CD4-positive, alpha-beta T cell treated with Interleukin-10 for 1 hour (primary cell): ENCODE results near the gene NDUFA13.
"Not testable (repeated sequence)": the region's sequence is repeated elsewhere in the genome, so short reads cannot be mapped to it uniquely, and the experiment has no call there.

Experiments
- DNase-seq: peaks from one replicate; pipeline ENCODE4 v3.0.0-alpha.2; 2020

Gene NDUFA13

DNA sequence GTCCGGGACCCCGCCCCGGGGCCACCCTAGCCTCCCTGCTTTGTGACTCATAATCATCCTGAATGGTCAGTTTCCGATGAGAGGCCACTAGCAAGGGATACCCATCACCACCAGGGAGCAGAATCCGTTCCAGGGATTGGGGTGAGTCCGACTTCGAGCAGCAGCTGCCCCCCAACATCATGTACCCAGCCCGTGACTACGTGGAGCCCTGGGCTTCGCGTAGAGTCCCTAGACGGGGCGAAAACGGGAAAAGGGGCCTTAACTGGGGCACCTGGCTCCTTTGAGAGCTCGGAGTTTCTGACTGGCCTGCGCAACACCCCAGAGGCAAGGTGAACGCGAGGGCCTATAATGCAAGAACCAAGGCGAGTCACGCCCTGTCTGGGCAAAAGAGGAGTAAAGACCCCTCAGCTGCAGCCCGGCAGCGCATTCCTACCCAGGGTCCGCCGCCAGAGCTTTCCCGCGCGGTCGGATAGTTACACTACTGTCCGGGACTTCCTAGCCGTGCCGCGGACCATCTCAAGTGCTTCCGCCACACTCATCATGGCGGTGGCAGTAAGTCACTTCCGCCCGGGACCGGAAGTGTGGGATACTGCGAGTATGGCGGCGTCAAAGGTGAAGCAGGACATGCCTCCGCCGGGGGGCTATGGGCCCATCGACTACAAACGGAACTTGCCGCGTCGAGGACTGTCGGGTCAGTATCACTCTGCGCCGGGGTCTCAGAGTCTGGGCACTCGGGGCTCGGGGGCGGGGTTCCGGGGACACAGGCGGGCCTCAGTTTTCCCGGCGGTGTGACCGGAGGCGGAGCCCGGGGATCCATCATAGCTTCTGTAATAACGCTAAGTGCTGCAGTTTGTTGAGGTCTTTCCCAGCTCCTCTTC lies at the start of gene NDUFA13:
Gene NDUFA13 (plus strand): TSS at position 584 of the 878 bp plus-strand sequence. CDS start 14 bp downstream, at position 598.
- DNase-seq, result peak; percentile 96

DNA sequence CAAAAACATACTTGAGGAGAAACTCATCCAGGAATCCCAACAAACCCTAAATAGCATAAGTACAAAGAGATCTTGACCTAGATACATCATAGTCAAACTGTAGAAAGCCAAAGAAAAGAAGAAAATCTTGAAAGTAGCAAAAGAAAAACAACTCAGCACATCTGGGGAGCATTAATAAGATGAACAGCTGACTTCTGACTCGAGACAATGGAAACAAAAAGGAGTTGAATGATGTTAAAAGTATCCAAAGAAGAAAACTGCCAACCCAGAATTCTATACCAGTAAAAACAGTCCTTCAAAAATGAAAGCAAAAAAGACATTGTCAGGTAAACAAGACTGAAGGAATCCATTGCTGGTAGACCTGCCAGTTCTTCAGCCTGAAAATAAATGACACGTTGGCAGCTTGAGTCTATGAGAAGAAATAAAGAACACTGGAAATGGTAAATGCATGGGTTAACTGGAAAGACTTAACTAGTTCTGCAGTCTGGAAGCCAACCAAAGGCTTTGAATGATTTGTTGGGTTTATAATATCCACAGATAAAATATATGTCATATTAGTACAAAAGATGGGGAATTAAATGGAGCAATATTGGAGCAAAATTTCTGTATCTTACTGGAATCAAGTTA lies 47.5 kb upstream of the NDUFA13 start:
- DNase-seq, result no peak

DNA sequence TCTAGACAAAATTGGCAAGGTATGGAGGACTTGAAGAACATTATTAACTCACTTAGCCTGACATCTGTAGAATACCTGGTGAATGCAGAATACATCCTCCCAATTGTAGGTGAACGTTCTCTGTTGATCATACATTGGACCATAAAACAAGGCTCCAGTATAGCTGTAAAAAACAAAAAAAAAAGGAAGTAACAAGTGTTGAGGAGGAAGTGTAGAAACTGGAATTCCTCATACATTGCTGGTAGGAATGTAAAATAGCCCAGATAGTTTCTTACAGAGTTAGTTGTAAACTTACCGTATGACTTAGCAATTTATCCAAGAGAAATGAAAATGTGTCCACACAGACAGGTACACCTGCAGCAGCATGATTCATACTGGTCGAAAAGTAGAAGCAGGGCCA lies 45.4 kb upstream of the NDUFA13 start:
- DNase-seq, result no peak

DNA sequence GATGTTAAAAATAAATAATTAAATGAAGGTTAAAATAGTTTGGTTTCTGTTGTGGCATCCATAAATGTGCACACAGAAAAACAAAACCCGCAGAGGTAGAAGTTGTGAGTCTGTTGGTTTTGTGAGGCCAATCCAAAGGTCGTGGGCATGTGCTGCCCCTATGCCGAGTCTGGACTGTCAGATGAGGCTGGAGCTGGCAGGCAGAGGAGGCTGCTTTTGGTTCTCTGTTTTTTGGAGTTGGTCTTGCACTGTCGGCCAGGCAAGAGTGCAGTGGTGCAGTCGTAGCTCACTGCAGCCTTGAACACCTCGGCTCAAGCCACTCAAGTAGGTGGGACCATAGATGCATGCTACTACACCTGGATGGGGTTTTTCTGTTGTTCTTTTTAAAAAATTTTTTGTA lies 44.3 kb upstream of the NDUFA13 start:
- DNase-seq, result no peak

DNA sequence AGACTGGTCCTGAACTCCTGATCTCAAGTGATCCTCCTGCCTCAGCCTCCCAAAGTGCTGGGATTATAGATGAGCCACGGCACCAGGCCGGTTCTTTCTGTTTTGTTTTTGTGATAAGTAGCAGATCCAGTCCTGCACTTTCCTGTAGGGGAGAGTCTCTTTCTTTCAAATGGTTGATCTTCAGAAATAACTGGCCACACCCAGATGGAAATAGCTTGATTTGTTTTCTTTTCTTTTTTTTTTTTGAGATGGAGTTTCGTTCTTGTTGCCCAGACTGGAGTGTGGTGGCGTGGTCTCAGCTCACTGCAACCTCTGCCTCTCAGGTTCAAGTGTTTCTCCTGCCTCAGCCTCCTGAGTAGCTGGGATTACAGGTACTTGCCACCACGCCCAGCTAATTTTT lies 43.9 kb upstream of the NDUFA13 start:
- not testable (repeated sequence) for DNase-seq

DNA sequence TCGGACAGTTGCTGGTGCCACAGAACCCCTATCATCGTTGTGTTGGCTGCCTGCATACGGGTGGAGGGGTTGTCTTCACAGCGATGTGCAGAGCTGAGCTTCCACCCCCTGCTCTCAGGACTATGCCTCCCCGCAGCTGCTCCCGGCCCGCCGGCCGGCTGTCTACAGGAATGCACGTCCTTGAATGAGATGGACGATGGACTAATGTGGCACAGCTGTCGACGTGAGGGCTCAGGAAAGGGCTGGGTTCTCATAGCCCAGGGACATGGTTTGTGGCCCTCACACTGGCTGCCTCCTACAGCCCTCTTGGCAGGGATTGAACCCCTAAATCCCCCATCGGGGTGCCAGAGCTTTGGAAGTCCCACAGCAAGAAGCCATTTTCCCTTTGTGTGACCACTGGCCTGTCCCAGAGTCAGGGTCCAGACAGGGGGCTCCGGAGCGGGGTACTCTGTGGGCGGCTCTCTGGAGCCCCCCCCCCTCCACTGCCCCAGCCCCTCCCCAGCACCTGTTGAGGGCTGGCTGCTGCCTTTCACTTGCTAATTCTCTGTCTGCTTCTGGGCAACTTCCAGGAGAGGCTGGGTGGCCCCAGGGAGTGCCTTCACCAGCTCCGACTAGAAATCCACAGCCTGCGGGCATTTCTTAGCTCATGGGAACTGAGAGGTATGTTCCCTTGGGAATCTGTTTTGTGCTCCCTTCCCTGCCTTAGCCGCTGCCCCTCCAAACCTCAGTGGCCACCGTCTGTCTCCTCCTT lies 40.8 kb upstream of the NDUFA13 start:
- DNase-seq, result no peak

DNA sequence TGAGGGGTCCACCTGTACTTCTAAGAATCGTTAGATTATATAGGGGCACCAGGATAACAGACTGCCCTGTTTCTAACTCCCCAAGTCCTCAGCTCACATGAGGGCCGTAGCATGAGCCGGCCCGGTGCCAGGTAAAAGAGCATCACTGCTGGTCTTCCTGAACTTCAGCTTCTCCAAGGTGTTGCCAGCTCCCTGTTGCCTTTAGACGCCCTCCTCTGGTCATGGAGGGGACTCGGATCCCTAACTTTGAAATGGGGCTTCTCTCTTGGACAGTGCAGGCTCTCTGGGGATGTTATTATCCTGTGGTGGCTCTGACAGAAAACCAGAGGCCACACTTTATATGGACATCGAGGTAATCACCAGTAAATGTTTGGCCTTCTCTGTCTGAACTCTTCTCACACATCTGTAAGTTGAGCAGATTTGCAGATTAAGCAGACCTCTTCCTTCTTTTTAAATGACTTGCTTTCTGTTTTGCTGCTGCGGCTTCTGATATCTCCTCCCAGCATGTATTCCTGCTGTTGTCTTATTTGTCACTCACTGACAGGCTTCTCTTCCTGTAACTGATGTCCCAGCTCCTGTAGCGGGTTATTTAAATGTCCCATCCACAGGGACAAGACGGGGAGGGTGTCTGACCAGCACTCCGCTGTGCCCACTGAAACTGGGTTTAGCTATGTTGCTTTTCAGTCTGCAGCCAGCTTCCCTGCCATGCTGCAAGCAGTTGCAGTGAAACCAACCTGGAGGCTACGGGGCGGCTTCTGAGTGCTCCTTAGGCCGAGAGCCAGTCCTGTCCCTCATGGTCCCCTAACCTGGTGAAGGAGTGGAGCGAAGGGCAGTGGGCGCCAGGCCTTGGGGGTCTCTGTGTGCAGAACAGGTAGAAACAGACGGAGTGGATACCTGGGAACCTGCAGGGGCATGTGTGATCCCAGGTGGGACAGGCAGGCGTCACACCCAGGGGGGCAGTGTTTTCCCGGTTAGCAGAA lies 39.9 kb upstream of the NDUFA13 start:
- DNase-seq, result peak; percentile 31

DNA sequence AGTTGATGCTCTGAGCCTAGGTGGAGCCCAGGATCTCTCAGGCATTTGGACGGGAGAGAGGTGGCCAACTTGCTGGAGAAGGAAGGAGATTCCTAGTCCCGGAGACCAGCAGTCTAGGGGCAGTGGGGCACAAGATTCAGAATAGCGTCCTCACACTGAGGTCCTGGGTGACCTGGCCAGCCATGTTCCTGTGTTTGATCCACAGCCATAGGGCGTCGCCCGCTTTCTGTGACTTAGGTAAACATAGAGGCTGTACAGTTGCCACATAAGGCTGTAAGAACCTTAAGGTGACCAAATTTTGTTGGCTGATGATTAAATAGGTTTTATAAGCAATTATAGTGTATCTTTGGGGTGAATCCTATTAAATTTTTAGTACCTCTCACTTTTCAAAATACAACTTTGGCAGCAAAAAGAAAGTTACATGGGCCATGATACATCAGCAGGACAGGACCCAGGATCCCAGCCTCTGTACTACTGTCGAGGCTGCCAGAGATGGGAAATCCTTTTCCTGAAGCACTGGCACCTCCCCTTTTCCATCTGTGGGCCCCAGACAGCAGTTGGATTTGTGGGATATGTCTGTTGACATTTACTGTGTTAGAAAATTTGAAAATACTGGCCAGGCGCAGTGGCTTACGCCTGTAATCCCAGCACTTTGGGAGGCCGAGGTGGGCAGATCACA lies 38.2 kb upstream of the NDUFA13 start:
- DNase-seq, result no peak

DNA sequence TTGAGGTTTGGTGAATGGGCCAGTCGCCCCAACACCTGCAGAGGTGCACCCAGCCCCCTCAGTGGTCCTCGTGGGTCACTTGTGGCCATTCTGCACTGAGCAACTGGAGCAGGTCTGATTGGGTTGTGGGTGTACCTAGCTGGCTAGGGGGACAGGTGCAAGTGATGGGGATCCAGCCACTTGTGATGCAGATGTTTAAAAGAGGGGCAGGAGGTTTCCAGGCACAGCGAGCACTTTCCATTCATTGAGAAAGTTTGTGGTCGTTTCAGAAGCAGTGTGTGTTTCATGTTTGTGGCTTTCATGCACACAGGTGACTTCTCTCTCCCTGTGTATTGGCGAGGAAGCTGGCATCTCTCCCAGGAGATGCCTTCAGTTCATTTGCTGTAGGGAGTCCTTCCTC lies 35.3 kb upstream of the NDUFA13 start:
- DNase-seq, result no peak

DNA sequence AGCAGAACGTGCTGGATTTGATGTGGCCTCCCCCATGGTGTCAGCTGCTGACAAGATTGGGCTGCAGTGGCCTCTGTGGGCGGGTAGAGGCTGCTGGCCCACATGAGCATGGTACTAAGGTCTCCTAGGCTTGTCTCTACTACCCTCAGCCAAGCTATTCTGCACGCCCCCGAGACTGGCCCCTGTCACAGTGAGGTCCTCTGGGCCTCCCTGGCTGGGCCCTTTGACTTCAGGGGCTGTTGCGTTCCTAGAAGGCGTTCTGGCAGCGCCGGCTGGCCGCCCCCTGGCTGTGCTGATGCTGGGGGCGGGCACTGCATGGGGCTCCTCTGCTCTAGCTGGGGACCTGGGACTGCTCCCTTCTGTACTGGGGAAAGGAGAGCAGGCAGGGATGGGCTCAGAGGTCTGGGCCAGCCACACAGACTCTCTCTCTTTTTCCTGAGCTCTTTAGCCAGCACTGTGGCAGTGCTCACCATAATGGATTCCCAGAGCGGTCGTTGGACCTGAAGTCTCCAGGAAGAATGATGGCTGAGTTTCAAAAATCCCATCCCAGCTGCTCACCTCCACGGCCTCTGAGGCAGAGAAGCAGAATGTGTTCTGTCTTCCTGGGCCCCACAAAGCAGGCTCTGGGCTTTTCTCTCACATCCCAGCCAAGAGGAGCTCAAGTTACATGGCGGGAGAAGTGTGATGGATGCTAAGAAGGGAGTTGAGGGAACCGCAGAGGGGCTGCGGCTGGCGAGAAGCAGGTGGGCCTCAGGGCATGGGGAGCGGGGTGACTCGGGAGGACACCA lies 33.0 kb upstream of the NDUFA13 start:
- no peak for DNase-seq

DNA sequence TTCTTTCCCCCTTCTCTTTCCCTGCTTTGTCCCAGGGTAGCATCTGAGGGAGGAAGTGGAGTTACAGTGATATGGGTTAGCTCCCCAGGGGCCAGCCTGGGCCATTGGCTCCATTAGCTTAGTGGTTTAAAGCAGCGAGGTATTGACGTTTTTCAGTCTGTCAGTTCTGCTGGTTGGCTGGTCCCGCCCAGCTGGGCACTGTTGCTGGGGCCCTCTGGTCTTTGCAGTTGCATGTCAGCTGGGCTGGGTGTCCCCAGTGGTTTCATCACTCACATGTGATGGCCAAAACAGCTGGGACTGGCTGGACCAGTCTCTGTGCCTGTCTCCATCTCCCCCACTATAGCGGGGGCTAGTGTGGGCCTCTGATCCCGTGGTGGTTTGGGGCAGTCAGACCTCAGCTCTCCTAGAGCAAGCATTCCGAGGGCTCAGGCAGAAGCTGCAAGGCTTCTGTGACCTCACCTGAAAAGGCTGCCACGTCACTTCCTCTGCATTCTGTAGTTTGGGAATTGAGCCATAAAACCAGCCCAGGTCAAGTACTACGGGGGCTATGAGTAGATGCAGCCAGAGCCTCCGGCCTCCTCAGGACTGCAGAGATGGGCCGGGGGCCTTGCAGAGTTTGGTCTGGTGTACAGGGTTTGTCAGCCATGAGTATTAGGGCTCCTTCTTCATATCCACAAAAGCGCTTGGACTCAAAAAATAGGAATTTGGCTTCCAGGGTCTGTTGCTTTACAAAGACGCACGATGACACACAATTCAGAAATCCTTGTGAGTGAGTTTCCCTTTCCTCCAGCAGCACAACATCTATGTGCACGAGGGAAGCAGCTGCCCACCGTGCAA lies 30.6 kb upstream of the NDUFA13 start:
- DNase-seq, result no peak

DNA sequence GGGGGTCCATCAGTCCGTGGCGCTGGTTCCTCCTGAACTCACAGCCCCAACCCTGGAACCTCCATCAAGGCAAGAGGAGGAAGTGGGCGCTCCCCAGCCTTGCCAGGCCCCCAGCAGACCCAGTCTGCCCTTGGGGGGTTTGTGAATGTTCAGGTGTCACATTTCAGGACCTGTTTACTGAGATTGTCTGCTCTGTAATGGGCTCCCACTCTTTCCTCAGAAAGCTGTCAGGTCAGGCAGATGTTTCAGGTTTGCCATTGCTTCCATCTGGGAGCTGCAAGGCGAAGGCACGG lies 30.1 kb upstream of the NDUFA13 start:
- no peak for DNase-seq

DNA sequence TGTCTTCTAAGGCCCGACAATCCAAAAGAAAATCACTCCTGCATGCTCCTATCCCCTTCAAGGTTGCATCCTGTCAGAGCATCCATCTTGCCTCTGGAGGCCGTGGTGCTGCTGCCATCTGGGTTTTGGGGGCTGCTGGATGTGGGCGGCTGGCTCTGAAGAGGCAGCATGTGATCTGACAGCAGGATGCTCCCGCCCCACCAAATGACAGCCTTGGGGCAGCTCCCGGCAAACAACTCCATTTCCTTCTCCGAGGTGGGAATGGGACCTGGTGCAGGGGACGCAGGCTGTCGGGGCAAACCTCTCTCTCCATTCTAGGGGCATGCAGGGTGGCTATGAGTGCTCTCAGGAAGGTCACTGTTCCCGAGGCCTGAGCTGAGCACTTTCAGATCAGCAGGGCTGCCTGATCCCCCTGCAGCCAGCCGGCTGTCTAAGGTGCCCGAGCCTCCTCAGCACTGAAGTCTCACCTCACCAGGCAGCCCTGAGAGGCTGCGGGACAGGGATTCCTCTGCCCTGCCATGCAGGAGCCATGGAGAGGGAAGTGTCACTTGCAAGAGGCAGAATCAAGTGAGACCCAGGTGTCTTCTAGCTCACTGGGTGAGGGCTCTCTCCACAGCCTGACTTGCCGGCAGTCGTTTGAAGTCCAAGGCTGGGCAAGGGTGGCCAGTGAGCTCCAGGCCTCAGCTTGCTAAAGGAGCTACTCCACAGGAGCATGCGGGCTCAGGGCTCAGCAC lies 29.5 kb upstream of the NDUFA13 start:
- no peak for DNase-seq

DNA sequence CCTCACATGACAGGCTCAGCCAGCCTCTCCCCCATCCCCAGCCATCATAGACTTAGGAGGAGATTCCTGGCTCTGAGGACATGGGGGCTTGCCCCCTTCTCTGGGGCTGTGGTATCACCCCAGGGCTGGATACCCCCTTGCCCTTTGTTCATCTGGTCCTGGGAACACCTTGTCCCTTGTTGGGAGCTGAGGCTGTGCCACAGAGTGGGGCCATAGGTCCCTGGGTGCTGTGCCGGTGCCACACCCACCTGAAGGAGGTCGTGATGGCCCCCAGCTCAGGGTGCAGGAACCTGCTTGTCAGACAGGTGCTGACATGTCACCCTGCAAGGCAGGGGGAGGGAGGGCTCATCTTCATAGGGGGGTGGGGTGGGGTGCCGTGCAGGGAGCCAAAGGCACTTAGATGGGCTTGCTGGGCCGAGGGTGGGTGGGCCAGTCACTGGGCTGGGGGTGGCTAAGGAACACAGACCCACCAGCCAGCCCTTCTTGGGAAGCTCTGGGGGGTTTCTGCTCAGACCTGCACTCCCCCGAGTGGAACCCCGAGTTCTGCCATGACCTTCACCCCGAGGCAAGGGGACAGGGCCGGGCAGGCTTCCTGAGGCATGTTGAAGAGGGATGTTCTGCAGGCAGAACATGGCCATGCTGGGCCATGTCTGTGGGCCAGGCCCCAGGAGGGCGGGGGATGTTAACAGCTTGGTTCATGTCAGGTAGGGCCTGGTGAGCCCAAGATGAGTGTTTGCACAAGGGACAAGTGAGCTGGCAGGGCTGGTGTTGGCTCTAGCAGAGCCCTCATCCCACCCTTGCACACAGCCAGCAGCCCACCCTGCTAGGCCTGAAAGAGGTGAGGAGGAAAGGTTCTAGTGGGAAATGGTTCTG lies 28.7 kb upstream of the NDUFA13 start:
- no peak for DNase-seq

DNA sequence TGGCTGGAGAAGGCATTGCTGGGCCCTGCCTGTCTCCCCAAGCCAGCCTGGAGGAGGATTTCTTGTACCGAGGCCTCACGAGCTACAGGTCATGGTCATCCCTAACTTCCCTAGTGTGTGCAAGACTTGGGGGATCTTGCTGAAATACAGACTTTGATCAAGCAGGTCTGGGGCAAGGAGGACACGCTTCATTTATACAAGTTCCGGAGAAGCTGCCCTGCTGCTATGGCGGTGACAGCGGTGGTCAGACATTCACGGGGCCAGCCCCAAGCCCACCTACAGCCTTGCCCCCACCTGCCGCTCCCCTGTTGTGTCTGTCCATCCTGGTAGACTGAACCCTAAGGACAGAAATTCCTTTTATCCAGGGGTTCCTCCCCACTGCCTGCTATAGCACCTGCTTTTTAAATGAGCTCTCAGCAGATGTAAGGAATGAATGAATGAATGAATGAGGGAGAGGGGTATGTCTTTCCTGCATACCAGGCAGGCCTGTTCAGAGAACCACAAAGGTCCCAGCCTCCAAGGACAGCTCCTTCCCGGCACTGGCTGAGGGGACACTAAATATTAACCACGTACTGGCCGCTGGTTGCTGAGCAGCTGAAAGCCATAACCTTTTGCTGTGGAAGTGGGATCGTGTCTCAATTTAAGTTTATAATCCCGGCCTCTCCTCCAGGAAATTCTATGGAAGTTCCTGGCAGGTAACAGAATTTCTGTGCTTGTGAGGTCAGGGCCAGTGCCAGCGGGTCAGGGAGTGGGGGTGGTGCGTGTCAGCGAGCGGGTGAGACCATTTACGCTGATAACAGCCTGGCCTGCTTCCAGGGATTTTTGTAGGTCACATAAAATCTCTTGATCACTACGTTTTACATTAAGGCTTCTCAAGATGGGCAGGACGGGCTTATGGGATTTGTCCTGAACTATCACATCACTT lies 27.8 kb upstream of the NDUFA13 start:
- peak; percentile 12 for DNase-seq

DNA sequence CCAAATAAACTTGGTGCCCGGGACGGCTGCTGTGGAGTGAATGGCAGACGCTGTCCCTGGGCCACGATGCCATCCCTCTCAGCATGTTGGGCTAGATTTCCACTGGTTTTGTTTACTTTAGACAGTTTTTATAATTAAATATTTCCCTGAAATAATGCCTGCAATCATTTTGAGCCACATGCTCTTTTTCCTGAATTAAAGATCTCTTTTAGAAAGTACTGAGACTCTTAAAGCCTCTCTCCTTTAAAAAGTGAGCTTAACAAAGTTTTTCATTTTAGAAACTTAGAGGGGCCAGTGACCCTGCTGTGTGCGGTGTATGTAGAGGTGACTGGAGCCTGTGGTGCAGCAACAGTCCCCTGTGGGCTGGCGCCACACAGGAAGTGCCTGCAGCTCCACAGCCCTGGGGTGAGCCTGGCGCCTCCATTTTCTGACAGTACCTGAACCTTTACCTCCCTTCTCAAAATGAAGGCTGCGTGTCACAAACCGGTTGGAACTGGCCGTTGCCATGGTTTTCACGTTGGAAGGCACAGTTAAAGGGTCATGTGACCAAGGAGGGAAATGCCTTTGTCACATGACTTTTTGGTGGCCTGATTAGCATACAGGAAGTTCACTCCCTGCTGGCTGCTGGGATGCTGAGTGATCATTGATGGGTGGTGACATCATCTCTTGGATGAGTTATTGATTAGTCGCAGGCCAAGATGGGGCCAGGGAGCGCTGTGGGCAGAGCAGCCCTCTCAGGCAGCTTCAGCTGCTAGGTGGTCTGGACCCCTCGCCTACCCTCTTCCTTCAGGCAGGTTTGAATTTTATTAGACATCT lies 26.9 kb upstream of the NDUFA13 start:
- DNase-seq, result peak; percentile 97
